T-helper 2 cell treated with Interferon-gamma antibody and Interleukin-4, amounts not matched to agents 5 μg/mL and 100 μg/mL, for 36 hours (primary cell): ENCODE data around the gene KIRREL3.

Experiments
- DNase-seq: peaks from one replicate; pipeline ENCODE4 v3.0.0; 2021; ENCODE audit warnings: low spot score
- H3K27ac Mint-ChIP-seq: one replicate; pipeline ENCODE4 v1.8.0; 2021; ENCODE audit warnings: mild to moderate bottlenecking, mixed read lengths
- H3K27me3 Mint-ChIP-seq: one replicate; pipeline ENCODE4 v1.8.0; 2021; ENCODE audit warnings: low read depth, mixed read lengths
- H3K36me3 Mint-ChIP-seq: one replicate; pipeline ENCODE4 v1.8.0; 2021; ENCODE audit warnings: low read depth, mixed read lengths
- H3K4me1 Mint-ChIP-seq: one replicate; pipeline ENCODE4 v1.8.0; 2021; ENCODE audit warnings: low read depth, mixed read lengths
- H3K4me3 Mint-ChIP-seq: one replicate; pipeline ENCODE4 v1.8.0; 2022; ENCODE audit warnings: mild to moderate bottlenecking, moderate library complexity, mixed read lengths
- H3K9me3 Mint-ChIP-seq: one replicate; pipeline ENCODE4 v1.8.0; 2021; ENCODE audit warnings: mixed read lengths

Gene KIRREL3

DNA sequence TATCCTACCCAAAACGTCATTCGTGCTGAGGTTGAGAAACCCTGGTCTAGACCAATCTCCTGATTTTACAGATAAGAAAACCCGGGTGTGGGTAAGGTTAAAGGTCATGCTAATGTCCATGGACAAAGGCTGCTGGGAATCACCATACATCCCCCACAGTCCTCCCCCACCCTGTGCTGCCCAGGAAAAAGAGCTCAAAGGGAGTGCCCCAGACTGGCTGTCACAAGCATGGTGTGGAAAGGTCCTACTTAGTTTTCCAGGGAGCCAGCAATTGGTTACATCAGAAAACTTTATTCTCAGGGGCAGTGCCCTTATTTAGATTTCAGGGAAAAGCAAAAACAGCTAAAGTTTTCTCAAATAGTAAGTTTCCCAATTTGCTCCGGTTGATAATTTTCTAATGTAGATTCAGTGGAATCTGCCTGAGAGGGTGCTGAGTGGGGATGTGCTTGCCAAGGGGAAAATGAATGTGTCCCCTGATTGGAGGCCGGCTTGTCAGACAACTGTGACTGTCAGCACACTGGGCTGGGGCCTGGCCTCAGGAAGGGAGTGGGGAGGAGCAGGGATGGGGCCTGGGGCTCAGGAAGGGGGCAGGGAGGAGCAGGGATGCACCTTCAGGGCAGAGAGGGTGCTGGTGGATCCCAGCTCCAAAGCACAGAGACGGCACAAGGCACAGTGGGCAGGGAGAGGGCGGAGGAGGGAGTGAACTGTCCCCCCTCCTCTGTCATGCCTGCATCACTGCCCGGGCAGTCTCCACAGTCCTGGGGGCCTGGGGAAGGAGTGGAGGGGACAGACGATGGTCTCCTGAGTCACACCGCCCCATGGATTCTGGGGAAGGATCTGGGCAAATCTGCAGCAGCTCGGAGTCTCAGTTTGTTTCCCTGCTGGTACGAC, 263.6 kb downstream of the KIRREL3 start:
- Mint-ChIP-seq H3K4me1 (no peaks in the 10 kb centered on the region), H3K9me3 (no peaks in the 10 kb centered on the region), H3K36me3 (no peaks in the 10 kb centered on the region), H3K27ac (no peak overlapping the region), H3K4me3 (no peak overlapping the region), H3K27me3 (no peaks in the 10 kb centered on the region)
- no peak for DNase-seq

GRCh38 chr11:126734752-126735151, 265.8 kb downstream of the KIRREL3 start:
- no peaks in the 10 kb centered on the region for H3K36me3 Mint-ChIP-seq
- no peak overlapping the region for H3K27ac Mint-ChIP-seq
- H3K27me3 Mint-ChIP-seq: no peaks in the 10 kb centered on the region
- no peak for DNase-seq
- no peak overlapping the region for H3K4me3 Mint-ChIP-seq
- no peaks in the 10 kb centered on the region for H3K4me1 Mint-ChIP-seq
- no peaks in the 10 kb centered on the region for H3K9me3 Mint-ChIP-seq

- Mint-ChIP-seq H3K27ac (no peak overlapping the region), H3K9me3 (no peaks in the 10 kb centered on the region), H3K27me3 (no peaks in the 10 kb centered on the region), H3K4me1 (no peaks in the 10 kb centered on the region), H3K36me3 (no peaks in the 10 kb centered on the region), H3K4me3 (no peak overlapping the region)
- no peak for DNase-seq
These were observed 266.9 kb downstream of the KIRREL3 start for GRCh38 chr11:126733685-126734084.

DNA sequence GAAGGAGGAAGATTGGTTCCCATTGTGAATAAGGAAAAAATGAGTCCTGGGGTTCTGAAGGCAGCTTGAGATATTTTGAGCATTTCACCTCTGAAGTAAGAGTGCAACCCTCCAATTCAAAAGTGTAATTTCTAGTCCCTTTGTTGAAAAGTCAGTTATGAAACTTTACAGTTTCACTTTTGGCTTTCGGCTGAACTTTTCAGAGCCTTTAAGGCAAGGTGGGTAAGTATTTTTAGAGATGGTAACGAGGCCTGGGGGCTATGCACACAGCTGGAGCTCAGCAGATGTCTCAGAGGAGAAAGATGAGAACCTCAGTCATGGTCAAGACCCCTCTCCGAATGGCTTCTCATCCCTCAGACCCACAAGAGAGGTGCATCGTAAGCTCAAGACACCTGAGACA, 267.6 kb downstream of the KIRREL3 start:
- no peak for DNase-seq
- Mint-ChIP-seq H3K27me3 (no peaks in the 10 kb centered on the region), H3K27ac (no peak overlapping the region), H3K9me3 (no peaks in the 10 kb centered on the region), H3K36me3 (no peaks in the 10 kb centered on the region), H3K4me1 (no peaks in the 10 kb centered on the region), H3K4me3 (no peak overlapping the region)

GRCh38 chr11:126731576-126732142, 268.9 kb downstream of the KIRREL3 start:
- H3K4me1 Mint-ChIP-seq: no peaks in the 10 kb centered on the region
- H3K4me3 Mint-ChIP-seq: no peak overlapping the region
- no peaks in the 10 kb centered on the region for H3K9me3 Mint-ChIP-seq
- no peak for DNase-seq
- no peak overlapping the region for H3K27ac Mint-ChIP-seq
- H3K36me3 Mint-ChIP-seq: no peaks in the 10 kb centered on the region
- no peaks in the 10 kb centered on the region for H3K27me3 Mint-ChIP-seq

- H3K4me3 Mint-ChIP-seq: no peak overlapping the region
- H3K27ac Mint-ChIP-seq: no peak overlapping the region
- no peaks in the 10 kb centered on the region for H3K27me3 Mint-ChIP-seq
- no peaks in the 10 kb centered on the region for H3K36me3 Mint-ChIP-seq
- no peaks in the 10 kb centered on the region for H3K4me1 Mint-ChIP-seq
- no peak for DNase-seq
- H3K9me3 Mint-ChIP-seq: no peaks in the 10 kb centered on the region
These were observed 273.2 kb downstream of the KIRREL3 start for GRCh38 chr11:126727381-126727780.

GRCh38 chr11:126725521-126725920, 275.0 kb downstream of the KIRREL3 start:
- no peak overlapping the region for H3K27ac Mint-ChIP-seq
- H3K36me3 Mint-ChIP-seq: no peaks in the 10 kb centered on the region
- H3K9me3 Mint-ChIP-seq: no peaks in the 10 kb centered on the region

DNA sequence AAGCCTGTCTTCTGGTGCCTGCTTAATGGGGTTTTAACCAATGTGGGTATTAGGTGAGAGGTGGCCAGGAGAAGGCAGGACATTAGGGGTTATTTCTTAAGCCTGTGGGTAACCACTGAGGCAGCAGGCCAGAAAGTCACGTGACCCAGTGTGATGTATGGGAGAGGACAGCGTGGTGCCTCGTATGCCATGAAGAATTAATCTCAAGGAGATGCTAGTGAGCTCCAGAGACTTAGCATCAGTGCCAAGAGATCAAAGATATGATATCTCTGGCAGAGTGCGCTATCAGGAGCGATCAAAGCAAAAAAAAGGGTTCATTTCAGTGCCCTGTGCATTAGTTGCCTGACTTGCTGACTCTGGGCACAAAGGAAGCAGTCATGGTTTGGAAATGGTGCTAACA, 275.5 kb downstream of the KIRREL3 start:
- Mint-ChIP-seq H3K9me3 (no peaks in the 10 kb centered on the region), H3K27ac (no peak overlapping the region), H3K27me3 (no peaks in the 10 kb centered on the region), H3K4me3 (no peak overlapping the region), H3K36me3 (no peaks in the 10 kb centered on the region), H3K4me1 (no peaks in the 10 kb centered on the region)
- DNase-seq: no peak

More at GRCh38 chr11:126725521-126725920, 275.0 kb downstream of the KIRREL3 start:
- DNase-seq: no peak
- no peak overlapping the region for H3K4me3 Mint-ChIP-seq
- no peaks in the 10 kb centered on the region for H3K27me3 Mint-ChIP-seq
- no peaks in the 10 kb centered on the region for H3K4me1 Mint-ChIP-seq

DNA sequence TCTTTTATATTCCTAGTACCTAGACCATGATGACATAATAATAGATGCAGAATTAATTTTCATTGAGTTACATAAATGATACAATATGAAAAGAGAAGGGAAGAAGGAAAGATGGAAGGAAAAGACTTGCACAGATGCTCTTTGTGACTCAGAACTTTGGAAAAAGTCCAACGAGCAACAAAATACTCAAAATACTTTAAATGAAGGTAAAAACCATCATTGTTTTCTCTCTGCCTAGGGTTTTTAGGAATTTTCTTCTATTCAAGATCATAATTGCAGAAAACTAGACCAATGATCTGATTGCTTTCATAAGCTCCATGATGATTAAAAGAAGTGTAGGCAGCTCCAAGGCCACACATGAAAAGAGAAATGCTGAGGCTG, 276.9 kb downstream of the KIRREL3 start:
- Mint-ChIP-seq H3K4me1 (no peaks in the 10 kb centered on the region), H3K4me3 (no peak overlapping the region), H3K36me3 (no peaks in the 10 kb centered on the region), H3K27me3 (no peaks in the 10 kb centered on the region), H3K9me3 (no peaks in the 10 kb centered on the region), H3K27ac (no peak overlapping the region)
- DNase-seq: no peak

- Mint-ChIP-seq H3K9me3 (no peaks in the 10 kb centered on the region), H3K27ac (no peak overlapping the region), H3K27me3 (no peaks in the 10 kb centered on the region), H3K36me3 (no peaks in the 10 kb centered on the region), H3K4me3 (no peak overlapping the region), H3K4me1 (no peaks in the 10 kb centered on the region)
- DNase-seq: no peak
These were observed 277.5 kb downstream of the KIRREL3 start for GRCh38 chr11:126722956-126723664.

GRCh38 chr11:126722006-126722736, 278.4 kb downstream of the KIRREL3 start:
- Mint-ChIP-seq H3K4me1 (no peaks in the 10 kb centered on the region), H3K27ac (no peak overlapping the region), H3K36me3 (no peaks in the 10 kb centered on the region), H3K9me3 (no peaks in the 10 kb centered on the region), H3K4me3 (no peak overlapping the region), H3K27me3 (no peaks in the 10 kb centered on the region)
- DNase-seq: no peak

- no peak for DNase-seq
- Mint-ChIP-seq H3K27ac (no peak overlapping the region), H3K36me3 (no peaks in the 10 kb centered on the region), H3K4me3 (no peak overlapping the region), H3K27me3 (no peaks in the 10 kb centered on the region), H3K9me3 (no peaks in the 10 kb centered on the region), H3K4me1 (no peaks in the 10 kb centered on the region)
These were observed 279.9 kb downstream of the KIRREL3 start for GRCh38 chr11:126720539-126721235.

DNA sequence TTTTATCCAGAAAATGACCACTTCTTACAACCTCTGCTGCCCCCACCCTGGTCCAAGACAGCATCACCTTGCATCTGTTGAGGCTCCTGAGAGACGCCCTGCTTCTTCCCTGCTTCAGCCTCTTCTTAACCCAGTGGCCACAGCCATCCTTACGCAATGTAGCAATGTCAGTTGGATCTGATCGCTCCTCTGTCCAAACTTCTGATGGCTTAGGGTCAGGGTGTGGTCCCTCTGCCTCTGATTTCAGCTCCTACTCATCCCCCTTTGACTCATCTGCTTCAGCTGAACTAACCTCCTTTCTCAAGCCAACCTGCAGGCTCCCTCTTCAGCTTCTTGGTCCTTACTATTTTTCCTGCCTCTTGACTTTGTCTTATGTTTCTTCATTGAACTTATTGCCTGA, 280.8 kb downstream of the KIRREL3 start:
- no peak overlapping the region for H3K4me3 Mint-ChIP-seq
- H3K27me3 Mint-ChIP-seq: no peaks in the 10 kb centered on the region
- H3K4me1 Mint-ChIP-seq: no peaks in the 10 kb centered on the region
- H3K9me3 Mint-ChIP-seq: no peaks in the 10 kb centered on the region
- no peak for DNase-seq
- no peaks in the 10 kb centered on the region for H3K36me3 Mint-ChIP-seq
- no peak overlapping the region for H3K27ac Mint-ChIP-seq
